OCI-LY1 (cell line): ENCODE results near the gene PCNT.

ENCODE experiments used
- H2AFZ ChIP-seq: fragments of 200-600 bp; sonication (generic), shearing (Covaris generic); 2 replicates; pipeline ENCODE4 v1.6.0; 2014; ENCODE audit warnings: antibody characterized with exemption, mild to moderate bottlenecking, low read length
- H3F3A ChIP-seq: fragments of 200-600 bp; sonication (generic), shearing (Covaris generic); 2 replicates; pipeline ENCODE4 v1.6.0; 2014; ENCODE audit warnings: mild to moderate bottlenecking, antibody characterized with exemption, low read length, moderate library complexity; ENCODE audit not compliant: insufficient read depth
- H3K27ac ChIP-seq: fragments of 200-600 bp; sonication (generic); 2 replicates; pipeline ENCODE4 v1.5.1; 2014; ENCODE audit warnings: low read length, mixed run types, mild to moderate bottlenecking, low read depth; ENCODE audit not compliant: poor library complexity, severe bottlenecking
- H3K27me3 ChIP-seq: fragments of 200-600 bp; sonication (generic); 2 replicates; pipeline ENCODE4 v1.6.0; 2014; ENCODE audit warnings: antibody characterized with exemption, mild to moderate bottlenecking, low read length, moderate library complexity; ENCODE audit not compliant: insufficient read depth
- H3K36me3 ChIP-seq: fragments of 200-600 bp; sonication (generic); 2 replicates; pipeline ENCODE4 v1.6.1; 2014; ENCODE audit warnings: mild to moderate bottlenecking, antibody characterized with exemption, low read length, moderate library complexity, mixed read lengths; ENCODE audit not compliant: insufficient read depth
- H3K4me1 ChIP-seq: fragments of 200-600 bp; sonication (generic); 2 replicates; pipeline ENCODE4 v1.5.1; 2014; ENCODE audit warnings: mild to moderate bottlenecking, low read length, moderate library complexity; ENCODE audit not compliant: insufficient read depth, severe bottlenecking
- H3K4me2 ChIP-seq: fragments of 200-600 bp; sonication (generic), shearing (Covaris generic); 2 replicates; pipeline ENCODE4 v1.6.1; 2014; ENCODE audit warnings: low read length
- H3K4me3 ChIP-seq: fragments of 200-600 bp; sonication (generic); 2 replicates; pipeline ENCODE4 v1.5.1; 2014; ENCODE audit warnings: low read length, low read depth, mild to moderate bottlenecking, mixed read lengths; ENCODE audit not compliant: poor library complexity, severe bottlenecking
- H3K79me2 ChIP-seq: fragments of 200-600 bp; shearing (Covaris generic); 2 replicates; pipeline ENCODE4 v1.6.1; 2016; ENCODE audit warnings: mixed run types, low read length, mixed read lengths; ENCODE audit not compliant: insufficient read depth
- H3K9ac ChIP-seq: fragments of 200-600 bp; sonication (generic), shearing (Covaris generic); 2 replicates; pipeline ENCODE4 v1.6.1; 2014; ENCODE audit warnings: mild to moderate bottlenecking, low read length, mixed read lengths
- H3K9me2 ChIP-seq: fragments of 200-600 bp; sonication (generic), shearing (Covaris generic); 2 replicates; pipeline ENCODE4 v1.6.1; 2014; ENCODE audit warnings: low read depth, mild to moderate bottlenecking, low read length, mixed read lengths
- H3K9me3 ChIP-seq: fragments of 200-600 bp; shearing (Covaris generic); 2 replicates; pipeline ENCODE4 v1.6.1; 2014; ENCODE audit warnings: low read length, mixed read lengths
- H4K20me1 ChIP-seq: fragments of 200-600 bp; sonication (generic), shearing (Covaris generic); 2 replicates; pipeline ENCODE4 v1.6.0; 2016; ENCODE audit warnings: mild to moderate bottlenecking, low read length; ENCODE audit not compliant: insufficient read depth
- EZH2 ChIP-seq: fragments of 200-600 bp; sonication (generic), shearing (Covaris generic); IDR thresholded peaks from 2 replicates; pipeline ENCODE4 v1.8.0; 2017; ENCODE audit warnings: borderline replicate concordance, mixed run types, mild to moderate bottlenecking, antibody characterized with exemption, low read length, moderate library complexity, mixed read lengths
- TF ChIP-seq, protein P1 (sequence below): fragments of 200-600 bp; sonication (generic), shearing (Covaris generic); IDR thresholded peaks from 2 replicates; pipeline ENCODE4 v1.5.1; 2017; ENCODE audit warnings: mild to moderate bottlenecking, antibody characterized with exemption, low read length, moderate library complexity, mixed read lengths

The PCNT gene

DNA sequence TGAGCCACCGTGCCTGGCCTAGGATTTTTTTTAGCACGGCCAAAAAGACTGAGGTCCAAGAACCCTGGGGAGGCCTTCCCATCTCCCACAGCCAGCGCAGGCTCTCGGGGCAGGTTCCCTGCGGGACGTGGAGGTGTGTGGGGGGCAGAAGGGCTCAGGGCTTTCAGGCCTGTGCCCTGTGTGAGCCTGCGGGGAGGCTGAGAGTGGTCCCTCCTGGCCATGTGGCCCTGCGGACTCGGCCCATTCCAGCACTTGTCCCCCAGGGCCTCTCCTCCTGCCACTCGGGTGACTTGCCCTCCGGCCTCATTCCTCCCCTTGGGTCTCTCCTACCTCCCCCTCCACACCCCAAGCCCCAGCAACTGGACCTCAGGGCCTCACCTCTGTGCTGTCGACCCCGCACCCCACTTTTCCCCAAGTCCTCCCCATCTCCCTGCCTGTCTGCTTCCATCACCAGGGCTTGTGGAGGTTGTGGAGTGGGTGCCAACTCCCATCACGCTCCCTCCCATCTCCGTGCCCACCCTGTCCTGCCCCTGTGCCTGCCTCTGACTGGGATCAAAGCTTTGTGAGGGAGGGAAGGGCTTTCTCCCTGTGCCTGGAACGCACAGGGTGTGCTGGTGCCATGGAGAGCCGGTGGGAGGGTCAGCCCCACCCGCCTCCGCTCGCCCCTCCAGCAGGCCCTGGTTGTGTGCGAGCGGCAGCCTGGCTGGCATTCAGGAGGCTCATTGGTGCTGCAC, 102.5 kb downstream of the PCNT start:
- TF ChIP-seq, protein P1, sequence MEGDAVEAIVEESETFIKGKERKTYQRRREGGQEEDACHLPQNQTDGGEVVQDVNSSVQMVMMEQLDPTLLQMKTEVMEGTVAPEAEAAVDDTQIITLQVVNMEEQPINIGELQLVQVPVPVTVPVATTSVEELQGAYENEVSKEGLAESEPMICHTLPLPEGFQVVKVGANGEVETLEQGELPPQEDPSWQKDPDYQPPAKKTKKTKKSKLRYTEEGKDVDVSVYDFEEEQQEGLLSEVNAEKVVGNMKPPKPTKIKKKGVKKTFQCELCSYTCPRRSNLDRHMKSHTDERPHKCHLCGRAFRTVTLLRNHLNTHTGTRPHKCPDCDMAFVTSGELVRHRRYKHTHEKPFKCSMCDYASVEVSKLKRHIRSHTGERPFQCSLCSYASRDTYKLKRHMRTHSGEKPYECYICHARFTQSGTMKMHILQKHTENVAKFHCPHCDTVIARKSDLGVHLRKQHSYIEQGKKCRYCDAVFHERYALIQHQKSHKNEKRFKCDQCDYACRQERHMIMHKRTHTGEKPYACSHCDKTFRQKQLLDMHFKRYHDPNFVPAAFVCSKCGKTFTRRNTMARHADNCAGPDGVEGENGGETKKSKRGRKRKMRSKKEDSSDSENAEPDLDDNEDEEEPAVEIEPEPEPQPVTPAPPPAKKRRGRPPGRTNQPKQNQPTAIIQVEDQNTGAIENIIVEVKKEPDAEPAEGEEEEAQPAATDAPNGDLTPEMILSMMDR = no peak
- TF ChIP-seq EZH2 = no peak
- Histone ChIP-seq H3K4me1 (no peaks in the 10 kb centered on the region), H3K9ac (no peak overlapping the region), H3F3A (no peaks in the 10 kb centered on the region), H3K79me2 (no peaks in the 10 kb centered on the region), H3K4me2 (no peak overlapping the region), H2AFZ (no peak overlapping the region), H3K36me3 (peaks cover 48% of the 10 kb centered on the region), H3K27me3 (no peaks in the 10 kb centered on the region), H3K9me3 (no peaks in the 10 kb centered on the region), H3K27ac (no peak overlapping the region), H4K20me1 (no peaks in the 10 kb centered on the region), H3K9me2 (no peaks in the 10 kb centered on the region), H3K4me3 (no peak overlapping the region)

GRCh38 chr21:46427516-46427915, 103.6 kb downstream of the PCNT start:
- Histone ChIP-seq H3K36me3 (peaks cover 48% of the 10 kb centered on the region), H3K9ac (no peak overlapping the region)
- no peak for TF ChIP-seq EZH2
- TF ChIP-seq, protein P1 = no peak

GRCh38 chr21:46428286-46428685, 104.3 kb downstream of the PCNT start:
- Histone ChIP-seq H3K27ac (no peak overlapping the region), H2AFZ (no peak overlapping the region), H3K4me3 (no peak overlapping the region), H3K9ac (no peak overlapping the region), H3K36me3 (peaks cover 48% of the 10 kb centered on the region), H3K27me3 (no peaks in the 10 kb centered on the region), H3K79me2 (no peaks in the 10 kb centered on the region), H3K9me3 (no peaks in the 10 kb centered on the region), H3F3A (no peaks in the 10 kb centered on the region), H3K4me1 (no peaks in the 10 kb centered on the region), H3K9me2 (no peaks in the 10 kb centered on the region), H4K20me1 (no peaks in the 10 kb centered on the region), H3K4me2 (no peak overlapping the region)
- TF ChIP-seq EZH2 = no peak
- TF ChIP-seq, protein P1 = no peak

More at GRCh38 chr21:46427516-46427915, 103.6 kb downstream of the PCNT start:
- Histone ChIP-seq H4K20me1 (no peaks in the 10 kb centered on the region), H3K27ac (no peak overlapping the region), H3K9me2 (no peaks in the 10 kb centered on the region), H3K4me3 (no peak overlapping the region), H3K27me3 (no peaks in the 10 kb centered on the region), H3K4me1 (no peaks in the 10 kb centered on the region), H3F3A (no peaks in the 10 kb centered on the region), H3K4me2 (no peak overlapping the region), H3K79me2 (no peaks in the 10 kb centered on the region), H3K9me3 (no peaks in the 10 kb centered on the region), H2AFZ (no peak overlapping the region)
